SKM-1 (cell line): ENCODE results near the gene ZNF605.
"Not testable (repeated sequence)": the region's sequence is repeated elsewhere in the genome, so short reads cannot be mapped to it uniquely, and the experiment has no call there.

Experiments used
- DNase-seq: peaks from one replicate; lab custom pipeline; 2025; ENCODE audit not compliant: unreplicated experiment; lab: John Stamatoyannopoulos, UW

ZNF605 gene

GRCh38 chr12:132908145-132909029, 47.7 kb downstream of the ZNF605 start:
- DNase-seq: no peak

- DNase-seq: not testable (repeated sequence)
These were observed 48.3 kb downstream of the ZNF605 start for GRCh38 chr12:132907789-132908144.

DNA sequence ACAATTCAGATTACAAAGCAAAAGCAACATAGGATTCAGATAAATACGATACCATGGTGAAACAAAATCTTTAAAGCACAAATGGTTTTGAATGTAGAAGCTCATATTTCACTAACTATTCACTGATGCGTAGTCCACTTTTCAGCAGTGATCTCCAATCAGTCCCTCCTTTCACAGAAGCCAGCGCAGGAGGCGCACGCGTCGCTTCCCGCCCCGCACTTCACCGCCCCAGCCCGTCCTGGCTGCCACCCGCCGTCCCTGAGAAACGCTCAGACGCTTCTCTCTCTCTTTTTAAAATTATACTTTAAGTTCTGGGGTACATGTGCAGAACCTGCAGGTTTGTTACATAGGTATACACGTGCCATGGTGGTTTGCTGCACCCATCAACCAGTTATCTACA, 48.9 kb downstream of the ZNF605 start:
- DNase-seq: no peak

DNA sequence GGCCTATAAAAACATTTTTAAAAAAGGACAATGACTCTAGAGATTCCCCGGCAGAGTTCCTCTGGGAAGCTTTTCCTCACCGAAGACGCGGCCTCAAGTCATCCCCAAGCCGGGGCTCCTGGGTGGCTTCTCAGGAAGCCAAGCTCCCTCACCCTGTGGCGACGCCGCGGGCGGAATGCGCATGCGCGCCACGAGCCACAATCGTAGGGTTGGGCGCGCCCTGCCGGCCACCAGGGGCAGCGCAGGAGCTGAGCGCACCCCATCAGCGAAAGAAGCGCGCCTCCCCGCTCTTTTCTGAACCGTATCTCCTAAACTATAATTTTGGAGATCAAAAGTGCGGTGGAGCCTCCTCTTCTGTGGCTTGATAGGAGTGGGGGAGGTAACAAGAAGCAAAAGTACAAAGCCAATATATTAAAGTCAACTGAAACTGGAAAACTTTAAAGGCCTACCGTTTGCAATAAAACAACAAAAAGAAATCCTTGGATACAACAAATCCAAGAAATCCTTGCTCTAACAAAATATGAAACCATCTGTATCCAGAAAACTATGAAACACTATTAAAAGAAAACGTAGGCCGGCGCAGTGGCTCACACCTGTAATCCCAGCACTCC, 51.3 kb downstream of the ZNF605 start:
- DNase-seq: no peak

DNA sequence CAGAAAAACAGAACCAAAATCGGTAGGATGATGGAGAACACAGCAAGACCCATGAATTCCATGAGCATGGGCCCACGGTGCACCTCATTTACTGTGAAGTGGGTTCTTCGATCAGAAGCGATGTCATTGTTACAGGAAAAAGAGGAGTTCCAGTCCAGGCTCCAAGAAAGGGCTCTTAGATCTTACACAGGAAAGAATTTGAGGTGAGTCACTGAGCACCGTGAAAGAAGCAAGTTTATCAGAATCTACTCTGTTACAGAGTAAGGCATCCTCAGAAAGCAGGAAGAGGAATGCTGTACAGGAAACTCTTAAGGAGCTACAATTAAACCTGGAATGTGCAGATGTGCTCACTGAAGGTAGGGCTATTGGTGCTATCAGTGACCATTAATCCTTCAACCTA, 57.1 kb downstream of the ZNF605 start:
- DNase-seq: no peak

- DNase-seq: no peak
These were observed 67.3 kb downstream of the ZNF605 start for GRCh38 chr12:132888852-132889251.

DNA sequence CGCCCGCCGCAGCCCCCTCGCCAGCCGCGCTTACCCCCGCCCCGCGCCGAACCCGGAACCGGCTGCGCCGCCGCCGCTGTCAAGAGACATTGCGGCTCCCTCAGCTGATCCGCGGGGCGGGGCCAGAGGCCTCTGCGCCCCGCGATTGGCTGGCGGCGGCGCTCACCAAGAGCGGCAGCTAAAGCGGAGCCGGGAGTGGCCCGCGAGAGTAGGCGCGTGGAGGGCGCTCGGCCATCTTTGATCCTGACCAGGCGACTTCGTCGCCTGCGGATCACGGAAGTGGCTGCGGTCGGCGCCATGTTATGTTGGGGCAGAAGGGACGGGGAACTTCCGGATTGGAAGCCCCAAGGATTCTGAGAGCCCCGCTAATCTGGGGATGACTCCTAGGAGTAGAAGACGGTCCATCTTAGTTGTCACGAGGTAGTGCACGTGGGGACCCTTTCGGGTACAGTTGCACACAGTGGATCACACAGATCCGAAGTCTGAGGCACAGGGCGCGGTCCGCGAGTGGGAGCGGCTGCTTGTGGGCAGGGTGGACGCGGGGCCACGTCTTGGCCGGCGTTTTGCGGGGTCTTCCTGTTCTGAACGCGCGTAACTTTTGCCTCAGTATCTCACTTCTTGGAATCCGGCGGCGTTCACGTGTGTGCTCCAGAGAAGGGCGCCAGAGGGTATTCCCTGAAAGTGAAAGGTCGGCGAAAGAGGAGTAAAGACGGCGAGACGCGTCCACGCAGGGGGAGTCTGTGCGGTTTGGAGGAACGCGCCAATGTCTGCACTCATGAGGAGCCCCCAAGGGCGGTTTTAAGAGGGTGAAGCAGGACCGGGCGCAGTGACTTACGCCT, 68.4 kb downstream of the ZNF605 start, which contains the start of gene CHFR:
TSS of gene CHFR (minus strand) at position 93 of the 839 bp plus-strand sequence. CDS start 277 bp downstream, outside the sequence.
- DNase-seq: no peak

DNA sequence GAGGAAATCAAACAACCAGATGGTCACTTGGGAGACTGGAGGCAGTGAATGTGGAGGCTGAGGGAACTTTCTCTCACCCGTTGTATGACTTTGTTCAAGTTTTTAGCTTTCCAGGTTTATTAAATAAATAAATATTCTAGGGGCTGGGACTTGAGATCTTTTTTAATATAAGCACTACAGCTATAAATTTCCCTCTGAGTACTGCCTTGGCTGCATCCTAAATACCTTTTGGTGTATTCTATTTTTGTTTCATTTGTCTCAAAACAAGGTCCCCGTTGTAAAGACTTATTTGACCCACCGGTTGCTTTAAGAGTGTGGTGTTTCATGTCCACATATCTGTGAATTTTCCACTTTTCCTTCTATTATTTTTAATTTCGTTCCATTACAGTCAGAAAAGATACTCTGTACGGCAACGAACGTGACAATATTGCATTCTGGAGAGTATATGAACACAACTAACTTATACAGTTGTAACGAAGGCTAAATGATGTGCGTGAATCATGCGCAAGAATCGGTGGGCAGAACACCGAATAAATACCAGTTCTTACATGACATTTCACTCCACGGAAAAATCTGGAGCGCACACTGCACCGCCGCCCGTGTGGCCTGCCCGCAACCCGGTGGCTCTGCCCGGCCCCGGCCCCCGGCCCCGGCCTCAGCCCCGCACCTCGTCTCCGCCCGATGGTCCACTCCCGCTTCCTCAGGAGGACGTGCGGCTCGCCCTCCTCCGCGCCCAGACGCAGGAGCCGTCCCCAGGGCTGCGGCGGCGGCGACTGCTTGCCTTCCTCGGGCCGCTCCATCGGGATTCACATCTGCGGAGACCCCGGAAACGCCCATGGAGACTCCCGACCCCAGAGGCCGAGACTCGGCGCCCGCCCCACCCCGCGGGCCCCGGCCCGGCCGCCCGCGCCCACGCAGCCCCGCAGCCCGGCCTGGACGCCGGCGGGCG, 69.3 kb downstream of the ZNF605 start:
- no peak for DNase-seq

- DNase-seq: no peak
These were observed 74.3 kb downstream of the ZNF605 start for GRCh38 chr12:132881818-132882217.

DNA sequence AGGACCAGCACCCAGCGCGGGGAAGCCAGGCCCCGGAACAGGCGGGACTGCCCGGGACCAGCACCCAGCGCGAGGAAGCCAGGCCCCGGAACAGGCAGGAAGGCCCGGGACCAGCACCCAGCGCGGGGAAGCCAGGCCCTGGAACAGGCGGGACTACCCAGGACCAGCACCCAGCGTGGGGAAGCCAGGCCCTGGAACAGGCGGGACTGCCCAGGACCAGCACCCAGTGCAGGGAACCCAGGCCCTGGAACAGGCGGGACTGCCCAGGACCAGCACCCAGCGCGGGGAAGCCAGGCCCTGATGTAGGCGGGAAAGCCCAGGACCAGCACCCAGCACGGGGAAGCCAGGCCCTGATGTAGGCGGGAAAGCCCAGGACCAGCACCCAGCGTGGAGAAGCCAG, 81.5 kb downstream of the ZNF605 start:
- DNase-seq: not testable (repeated sequence)

- no peak for DNase-seq
These were observed 81.9 kb downstream of the ZNF605 start for GRCh38 chr12:132874175-132874574.

DNA sequence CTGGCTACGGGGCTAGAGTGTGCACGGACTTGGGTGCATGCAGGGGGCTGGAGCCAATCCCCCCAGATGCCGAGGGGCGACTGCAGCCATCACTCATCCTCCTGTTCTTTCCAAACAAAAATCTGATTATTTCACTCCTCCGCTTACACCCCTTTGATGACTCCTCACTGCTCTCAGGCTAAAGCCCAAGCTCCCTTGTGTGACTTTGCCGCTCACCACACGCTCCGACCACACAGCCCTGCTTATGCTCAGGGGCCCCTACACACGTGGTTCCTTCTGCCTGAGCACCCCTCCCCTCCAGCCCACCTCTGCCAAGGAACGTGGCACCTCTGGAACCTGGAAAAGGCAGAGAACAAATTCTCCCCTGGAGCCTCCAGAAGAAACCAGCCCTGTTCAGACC, 82.4 kb downstream of the ZNF605 start:
- no peak for DNase-seq

- no peak for DNase-seq
These were observed 83.1 kb downstream of the ZNF605 start for GRCh38 chr12:132872975-132873421.

DNA sequence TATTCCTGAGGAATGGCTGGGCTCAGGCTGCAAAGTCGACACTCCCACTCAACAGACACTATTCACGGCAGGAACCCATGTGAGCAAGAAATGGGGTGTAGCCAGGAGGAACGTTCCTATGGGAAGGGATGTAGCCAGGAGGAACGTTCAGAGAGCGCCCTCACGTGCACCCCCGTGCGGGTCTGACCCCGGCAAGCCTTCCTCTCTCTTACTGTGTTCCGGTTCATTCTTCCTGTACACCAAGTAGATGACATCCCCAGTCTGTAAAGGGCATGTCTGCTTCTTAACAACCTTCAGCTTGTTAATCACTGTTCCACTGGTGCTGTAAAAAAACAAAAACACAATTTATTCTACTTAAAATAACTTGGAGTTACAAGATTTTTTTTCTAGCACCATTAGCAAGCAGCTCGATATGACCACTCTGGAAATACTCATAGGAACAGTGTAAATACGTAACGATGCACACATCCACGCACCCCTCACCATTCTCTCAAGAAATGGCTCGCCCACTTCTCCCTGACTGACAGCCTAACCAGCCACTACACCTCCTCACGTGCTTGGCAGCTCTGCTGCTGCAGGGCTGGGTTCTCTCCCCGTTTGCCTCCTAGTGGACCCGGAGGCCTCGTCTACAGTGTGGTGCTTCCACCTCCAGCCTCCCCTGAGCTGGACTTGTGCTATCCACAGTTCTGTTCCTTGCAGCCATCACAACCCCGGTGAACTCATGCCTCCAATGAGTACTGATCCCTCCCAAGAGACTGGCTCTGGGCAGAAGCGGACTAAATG, 83.8 kb downstream of the ZNF605 start:
- DNase-seq: no peak

GRCh38 chr12:132869551-132869950, 86.6 kb downstream of the ZNF605 start:
- DNase-seq: no peak
